HG02571 (cell line): ENCODE measurements around the gene CELSR2.

Experiments used
- ATAC-seq: cut with Tn5 transposase; IDR thresholded peaks from one replicate; pipeline ENCODE4 v1.9.1; 2021; ENCODE audit warnings: mild to moderate bottlenecking, moderate library complexity; ENCODE audit not compliant: unreplicated experiment

The CELSR2 gene

DNA sequence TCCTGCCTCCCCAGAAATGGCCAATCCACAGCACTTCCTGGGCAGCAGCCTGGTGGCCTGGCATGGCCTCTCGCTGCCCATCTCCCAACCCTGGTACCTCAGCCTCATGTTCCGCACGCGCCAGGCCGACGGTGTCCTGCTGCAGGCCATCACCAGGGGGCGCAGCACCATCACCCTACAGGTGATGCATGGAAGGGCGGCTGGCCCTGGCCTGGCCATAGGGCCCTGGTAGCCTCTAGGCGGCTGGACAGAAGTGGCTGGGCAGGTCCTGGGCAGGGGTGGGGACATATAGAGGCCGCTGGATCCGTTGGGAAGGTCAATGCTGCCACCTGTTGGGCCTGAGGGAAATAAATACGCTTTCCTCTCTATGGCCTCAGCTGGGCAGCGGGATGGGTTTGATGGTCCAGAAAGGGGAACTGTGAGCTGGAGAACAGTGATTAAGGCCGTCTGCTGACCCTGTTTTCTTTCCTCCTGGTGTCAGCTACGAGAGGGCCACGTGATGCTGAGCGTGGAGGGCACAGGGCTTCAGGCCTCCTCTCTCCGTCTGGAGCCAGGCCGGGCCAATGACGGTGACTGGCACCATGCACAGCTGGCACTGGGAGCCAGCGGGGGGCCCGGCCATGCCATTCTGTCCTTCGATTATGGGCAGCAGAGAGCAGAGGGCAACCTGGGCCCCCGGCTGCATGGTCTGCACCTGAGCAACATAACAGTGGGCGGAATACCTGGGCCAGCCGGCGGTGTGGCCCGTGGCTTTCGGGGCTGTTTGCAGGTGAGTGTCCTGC, 14.4 kb downstream of the CELSR2 start:
- no peak for ATAC-seq

- ATAC-seq: no peak
Observed at GRCh38 chr1:109264379-109264755, 15.0 kb downstream of the CELSR2 start.

- no peak for ATAC-seq
Observed at GRCh38 chr1:109265016-109265415, 15.7 kb downstream of the CELSR2 start.

DNA sequence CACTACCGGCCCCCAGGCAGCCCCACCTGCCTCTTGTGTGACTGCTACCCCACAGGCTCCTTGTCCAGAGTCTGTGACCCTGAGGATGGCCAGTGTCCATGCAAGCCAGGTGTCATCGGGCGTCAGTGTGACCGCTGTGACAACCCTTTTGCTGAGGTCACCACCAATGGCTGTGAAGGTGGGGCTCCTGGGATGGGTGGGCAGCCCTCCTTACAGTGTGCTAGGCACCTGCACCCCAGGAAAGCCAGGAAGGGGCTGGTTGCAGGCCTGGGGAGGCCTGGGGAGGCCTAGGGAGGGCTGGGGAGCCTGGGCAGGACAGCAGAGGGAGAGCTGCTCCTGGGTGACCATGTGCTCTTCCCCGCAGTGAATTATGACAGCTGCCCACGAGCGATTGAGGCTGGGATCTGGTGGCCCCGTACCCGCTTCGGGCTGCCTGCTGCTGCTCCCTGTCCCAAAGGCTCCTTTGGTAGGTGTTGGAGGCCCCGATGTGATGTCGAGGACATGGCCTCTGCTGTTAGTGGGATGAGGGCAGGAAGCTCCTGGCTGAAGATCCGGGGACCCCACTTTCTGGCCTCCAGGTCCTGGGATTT, 16.5 kb downstream of the CELSR2 start:
- no peak for ATAC-seq

DNA sequence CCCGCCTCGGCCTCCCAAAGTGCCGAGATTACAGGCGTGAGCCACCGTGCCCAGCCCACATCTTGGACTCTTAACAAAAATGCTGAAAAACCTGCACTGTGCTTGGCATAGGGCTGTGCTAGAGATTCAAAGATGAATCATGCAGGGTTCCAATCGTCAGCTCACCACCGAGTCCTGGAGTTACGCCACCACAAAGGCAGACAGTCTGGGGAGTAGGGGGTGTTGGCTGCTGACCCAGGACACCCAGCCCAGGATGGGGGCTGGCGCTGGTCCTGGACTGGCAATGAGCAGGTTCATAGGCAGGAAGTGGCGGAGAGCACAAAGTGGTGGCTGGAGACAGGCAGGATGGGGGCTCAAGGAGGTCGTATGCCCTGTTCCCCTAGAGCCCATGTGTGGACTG, 17.6 kb downstream of the CELSR2 start:
- ATAC-seq: no peak

DNA sequence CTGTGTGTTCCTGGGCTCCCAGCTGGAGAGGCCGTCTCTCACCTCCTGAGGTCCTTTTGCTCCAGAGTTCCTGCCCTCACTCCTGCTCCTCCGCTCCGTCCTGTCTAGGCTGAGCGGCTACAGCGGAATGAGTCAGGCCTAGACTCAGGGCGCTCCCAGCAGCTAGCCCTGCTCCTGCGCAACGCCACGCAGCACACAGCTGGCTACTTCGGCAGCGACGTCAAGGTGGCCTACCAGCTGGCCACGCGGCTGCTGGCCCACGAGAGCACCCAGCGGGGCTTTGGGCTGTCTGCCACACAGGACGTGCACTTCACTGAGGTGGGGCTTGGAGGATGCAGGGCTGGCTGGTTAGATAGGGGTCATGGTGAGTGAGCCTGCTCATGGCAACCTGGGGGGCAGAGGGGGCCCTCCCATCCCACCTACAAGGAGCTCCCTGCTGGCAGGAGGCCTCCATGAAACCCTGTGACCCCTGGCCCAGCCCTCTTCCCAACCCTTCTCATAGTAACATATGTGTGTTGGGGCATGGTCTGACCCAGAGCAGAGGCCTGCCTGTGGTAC, 18.5 kb downstream of the CELSR2 start:
- no peak for ATAC-seq

GRCh38 chr1:109268431-109269211, 19.3 kb downstream of the CELSR2 start:
- no peak for ATAC-seq

GRCh38 chr1:109269212-109269980, 20.1 kb downstream of the CELSR2 start:
- ATAC-seq: no peak

GRCh38 chr1:109269981-109270622, 20.8 kb downstream of the CELSR2 start:
- ATAC-seq: no peak

- no peak for ATAC-seq
Observed at GRCh38 chr1:109270623-109271317, 21.4 kb downstream of the CELSR2 start.

DNA sequence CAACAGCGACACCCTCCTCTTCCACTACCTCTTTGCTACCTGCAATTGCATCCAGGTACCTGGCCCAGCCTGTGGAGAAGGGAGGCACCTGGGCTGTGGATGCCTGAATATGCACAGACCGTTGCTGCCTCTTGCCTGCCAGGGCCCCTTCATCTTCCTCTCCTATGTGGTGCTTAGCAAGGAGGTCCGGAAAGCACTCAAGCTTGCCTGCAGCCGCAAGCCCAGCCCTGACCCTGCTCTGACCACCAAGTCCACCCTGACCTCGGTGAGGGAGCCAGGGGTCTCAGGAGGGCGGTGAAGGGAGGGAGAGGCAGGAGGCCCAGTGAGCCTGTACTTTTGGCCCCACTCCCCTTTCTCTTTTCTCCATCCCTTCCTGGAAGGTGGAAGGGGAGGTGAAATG, 22.1 kb downstream of the CELSR2 start:
- ATAC-seq: no peak

DNA sequence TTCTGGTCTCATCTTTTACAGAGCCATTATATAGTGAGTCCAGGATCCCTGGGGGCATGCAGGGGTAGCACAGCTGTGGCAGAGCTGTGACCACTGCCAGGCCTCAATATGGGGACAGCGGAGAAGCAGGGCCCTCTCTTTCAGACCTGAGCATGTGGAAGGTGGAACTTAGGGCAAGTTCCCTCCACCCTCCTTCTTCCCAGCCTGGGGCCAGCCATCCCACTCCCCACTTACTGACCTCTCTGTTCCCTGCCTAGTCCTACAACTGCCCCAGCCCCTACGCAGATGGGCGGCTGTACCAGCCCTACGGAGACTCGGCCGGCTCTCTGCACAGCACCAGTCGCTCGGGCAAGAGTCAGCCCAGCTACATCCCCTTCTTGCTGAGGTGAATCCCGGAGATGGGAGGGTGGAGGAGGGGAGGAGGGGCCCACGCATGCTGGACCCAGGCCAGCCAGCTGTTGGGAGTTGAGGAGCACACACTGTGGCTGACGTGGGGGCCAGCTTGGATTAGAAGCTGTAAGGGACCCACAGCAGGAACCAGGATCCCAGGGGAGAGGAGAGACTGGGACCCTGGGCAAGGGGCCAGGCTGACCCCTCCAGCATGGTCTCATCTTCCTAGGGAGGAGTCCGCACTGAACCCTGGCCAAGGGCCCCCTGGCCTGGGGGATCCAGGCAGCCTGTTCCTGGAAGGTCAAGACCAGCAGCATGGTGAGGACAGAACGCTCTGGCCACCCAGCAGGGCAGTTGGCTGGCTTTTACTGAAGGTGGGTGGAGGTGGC, 22.9 kb downstream of the CELSR2 start:
- no peak for ATAC-seq

GRCh38 chr1:109272831-109273547, 23.6 kb downstream of the CELSR2 start:
- ATAC-seq: no peak

DNA sequence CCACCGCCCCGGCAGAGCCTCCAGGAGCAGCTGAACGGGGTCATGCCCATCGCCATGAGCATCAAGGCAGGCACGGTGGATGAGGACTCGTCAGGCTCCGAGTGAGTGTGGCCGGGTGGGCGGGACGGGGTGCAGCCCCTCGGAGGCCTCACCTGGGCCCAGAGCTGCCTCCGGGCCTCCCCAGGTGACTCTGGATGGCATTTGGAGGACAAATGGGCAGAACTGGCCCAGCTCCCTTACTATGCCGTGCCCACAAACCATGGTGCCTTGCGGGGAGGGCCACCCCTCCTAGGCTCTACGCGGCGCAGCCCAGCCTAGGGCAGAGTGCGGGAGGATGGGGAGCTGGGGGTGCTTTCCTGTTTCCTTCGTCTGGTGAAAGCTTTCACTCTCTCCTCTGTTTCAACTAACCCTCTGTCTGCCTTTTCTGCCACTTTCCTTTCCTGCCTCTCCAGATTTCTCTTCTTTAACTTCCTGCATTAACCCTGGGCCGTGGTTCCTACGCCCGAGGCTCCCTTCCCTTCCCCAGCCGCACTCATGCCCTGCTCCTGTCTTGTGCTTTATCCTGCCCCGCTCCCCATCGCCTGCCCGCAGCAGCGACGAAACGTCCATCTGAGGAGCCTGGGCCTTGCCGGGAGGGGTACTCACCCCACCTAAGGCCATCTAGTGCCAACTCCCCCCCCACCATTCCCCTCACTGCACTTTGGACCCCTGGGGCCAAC, 24.4 kb downstream of the CELSR2 start:
- ATAC-seq: no peak

- ATAC-seq: no peak
Observed at GRCh38 chr1:109274533-109275476, 25.5 kb downstream of the CELSR2 start.

GRCh38 chr1:109275706-109276345, 26.5 kb downstream of the CELSR2 start:
- no peak for ATAC-seq
